Fibroblast of lung (primary cell): ENCODE results near the gene METAP1D.

Experiments used
- CTCF ChIP-seq, 2 donors: IDR thresholded peaks in 1 of 2; conservative IDR thresholded peaks in 1 of 2; 1 replicate in 1 of 2; 2 replicates in 1 of 2; pipeline ENCODE4 v1.5.1; 2011 to 2012; ENCODE audit warnings: low read length in 2 of 2, control low read depth in 1 of 2, inconsistent platforms in 1 of 2, low read depth in 1 of 2, mild to moderate bottlenecking in 1 of 2
- EZH2 ChIP-seq: IDR thresholded peaks from 2 replicates; pipeline ENCODE4 v1.5.1; 2012; ENCODE audit warnings: low read length, control low read depth, mild to moderate bottlenecking; ENCODE audit errors: missing control alignments

GRCh38 chr2:172049567-172050120 lies 49.9 kb downstream of the METAP1D start:
- no peak for TF ChIP-seq CTCF (conservative IDR thresholded peaks at IDR 0.05 in 1 of 2, IDR thresholded peaks at IDR 0.05 in 1 of 2; ENCODE audit: low read depth in 1 of 2, low read length in 2 of 2)
- no peak for TF ChIP-seq EZH2
